HepG2 (cell line): ENCODE measurements around the gene PEPD. TPM values are rescaled to one million over a fixed set of nuclear protein-coding genes. Genes with fewer than 3 reads are reported as not detected.
A peak's percentile ranks its signal among the peaks of the same experiment; 100 is the strongest.

Experiments used
- AKAP8 ChIP-seq: sonication (generic); formaldehyde crosslinking; IDR thresholded peaks from 2 replicates; pipeline ENCODE4 v1.5.1; 2020; ENCODE audit warnings: mild to moderate bottlenecking, missing genetic modification reagents
- ARID3A ChIP-seq: IDR thresholded peaks from 2 replicates; pipeline ENCODE4 v1.6.1; 2012; ENCODE audit warnings: low read depth, low read length, improper control_type of control experiment
- CC2D1A ChIP-seq: sonication (generic); formaldehyde crosslinking; IDR thresholded peaks from 2 replicates; pipeline ENCODE4 v1.8.1; 2023; ENCODE audit warnings: mild to moderate bottlenecking, missing genetic modification reagents
- ELF1 ChIP-seq: sonication (generic); formaldehyde crosslinking; IDR thresholded peaks from 2 replicates; pipeline ENCODE4 v1.4.0; 2020; ENCODE audit warnings: missing genetic modification reagents
- FOXA3 ChIP-seq: IDR thresholded peaks from 2 replicates; pipeline ENCODE4 v1.6.1; 2016; ENCODE audit warnings: missing genetic modification reagents, missing compliant biosample characterization
- HINFP ChIP-seq: sonication (generic); formaldehyde crosslinking; IDR thresholded peaks from 2 replicates; pipeline ENCODE4 v1.4.0; 2020; ENCODE audit warnings: low read depth, mild to moderate bottlenecking, missing genetic modification reagents
- HOXA9 ChIP-seq: sonication (generic); formaldehyde crosslinking; IDR thresholded peaks from 2 replicates; pipeline ENCODE4 v1.8.1; 2022; ENCODE audit warnings: missing genetic modification reagents, mild to moderate bottlenecking, moderate library complexity, borderline replicate concordance
- IKZF1 ChIP-seq: fragments of 450-650 bp; IDR thresholded peaks from 2 replicates; pipeline ENCODE4 v1.7.1; 2016
- IRF1 ChIP-seq: sonication (generic); formaldehyde crosslinking; IDR thresholded peaks from 2 replicates; pipeline ENCODE4 v1.4.0; 2020; ENCODE audit warnings: low read depth, mild to moderate bottlenecking, missing genetic modification reagents
- KDM3A ChIP-seq: IDR thresholded peaks from 2 replicates; pipeline ENCODE4 v1.6.1; 2018; ENCODE audit warnings: low read depth, missing compliant biosample characterization
- KLF12 ChIP-seq: sonication (generic); formaldehyde crosslinking; IDR thresholded peaks from 2 replicates; pipeline ENCODE4 v1.4.0; 2020; ENCODE audit warnings: missing genetic modification reagents, borderline replicate concordance
- NFAT5 ChIP-seq: sonication (generic); formaldehyde crosslinking; IDR thresholded peaks from 2 replicates; pipeline ENCODE4 v1.4.0; 2020; ENCODE audit warnings: missing genetic modification reagents
- NFIC ChIP-seq: IDR thresholded peaks from 2 replicates; pipeline ENCODE4 v1.6.1; 2012; ENCODE audit warnings: mild to moderate bottlenecking, low read length, inconsistent platforms
- POLR2AphosphoS5 ChIP-seq: IDR thresholded peaks from 2 replicates; pipeline ENCODE4 v1.6.1; 2012; ENCODE audit warnings: low read depth, low read length
- ZNF10 ChIP-seq: sonication (generic); formaldehyde crosslinking; IDR thresholded peaks from 2 replicates; pipeline ENCODE4 v1.4.0; 2020; ENCODE audit warnings: mild to moderate bottlenecking, low read depth, missing genetic modification reagents, borderline replicate concordance
- ZNF224 ChIP-seq: sonication (generic); formaldehyde crosslinking; IDR thresholded peaks from 2 replicates; pipeline ENCODE4 v1.5.0; 2020; ENCODE audit warnings: mild to moderate bottlenecking, missing genetic modification reagents
- ZNF296 ChIP-seq: sonication (generic); formaldehyde crosslinking; conservative IDR thresholded peaks from 2 replicates; pipeline ENCODE4 v1.5.0; 2020; ENCODE audit warnings: mild to moderate bottlenecking, missing genetic modification reagents
- ZNF83 ChIP-seq: sonication (generic); formaldehyde crosslinking; IDR thresholded peaks from 2 replicates; pipeline ENCODE4 v1.4.0; 2020; ENCODE audit warnings: missing genetic modification reagents, mild to moderate bottlenecking, borderline replicate concordance
- ZNF839 ChIP-seq: sonication (generic); formaldehyde crosslinking; IDR thresholded peaks from 2 replicates; pipeline ENCODE4 v1.4.0; 2020; ENCODE audit warnings: missing genetic modification reagents, mild to moderate bottlenecking, borderline replicate concordance
- ZSCAN20 ChIP-seq: sonication (generic); formaldehyde crosslinking; IDR thresholded peaks from 2 replicates; pipeline ENCODE4 v1.4.0; 2020; ENCODE audit warnings: missing genetic modification reagents, mild to moderate bottlenecking, borderline replicate concordance
- polyA plus RNA-seq, 8 experiments: library from polyadenylated mRNA; depleted of rRNA in 3 of 8; stranded (reverse) in 7 of 8; unstranded in 1 of 8; fragments of >200 nt; fragmentation: Illumina TruSeq in 4 of 8; extraction: Trizol in 4 of 8; gene quantifications; 2 replicates each; pipeline versions ENCODE4 v1.2.1 to v1.2.3, GENCODE V29; 2011 to 2016; ENCODE audit warnings: low read depth in 4 of 8, missing spikeins in 1 of 8, mixed read lengths in 1 of 8; ENCODE audit not compliant: insufficient read depth in 1 of 8
- total RNA-seq, 5 experiments: library from RNA; depleted of rRNA; stranded (reverse); fragments of >200 nt; fragmentation: Illumina TruSeq; extraction: Trizol; gene quantifications; 2 replicates each; pipeline ENCODE4 v1.2.3, GENCODE V29; 2016; ENCODE audit warnings: low read depth in 1 of 5

The PEPD gene
- total and polyA plus RNA-seq, 2 of the 13 experiments (the other 11 are each of a cell fraction or from before 2014, with no cell fraction given), result 60.7 to 75.1 TPM

- TF ChIP-seq HINFP (peak; percentile 77; the same call in 1 of the 2 replicates), ZNF224 (no peak; the same call in 1 of the 2 replicates), IRF1 (CRISPR knock-in tag) (no peak), IKZF1 (no peak), ARID3A (no peak), KLF12 (CRISPR knock-in tag) (peak; percentile 65; the same call in 1 of the 2 replicates), NFAT5 (CRISPR knock-in tag) (no peak), KDM3A (CRISPR knock-in tag) (peak; percentile 98; the same call in 1 of the 2 replicates), ZNF10 (no peak), NFIC (peak; percentile 84; the same call in 1 of the 2 replicates), HOXA9 (CRISPR knock-in tag) (no peak; the same call in 1 of the 2 replicates), ZNF83 (CRISPR knock-in tag) (no peak; the same call in 1 of the 2 replicates), ZNF839 (no peak), POLR2AphosphoS5 (0 out of 2 replicates have a peak, but pooled peaks have one; percentile 41), ELF1 (peak; percentile 60), FOXA3 (CRISPR knock-in tag) (peak; percentile 97), AKAP8 (0 out of 2 replicates have a peak, but pooled peaks have one; percentile 67), ZSCAN20 (CRISPR knock-in tag) (no peak), ZNF296 (peak; percentile 74; the same call in 1 of the 2 replicates), CC2D1A (no peak)
These were observed 124.7 kb downstream of the PEPD start (continued) for GRCh38 chr19:33396701-33397535.
